PC-9 (cell line): Measurements from ENCODE around the gene GALNT13.

ENCODE experiments used
- CTCF ChIP-seq: fragments of 200-600 bp; sonication (generic); conservative IDR thresholded peaks from 2 replicates; pipeline ENCODE4 v1.6.1; 2017; ENCODE audit warnings: mixed run types, antibody characterized with exemption, mild to moderate bottlenecking, moderate library complexity
- EZH2 ChIP-seq: fragments of 200-600 bp; sonication (generic); IDR thresholded peaks from 2 replicates; pipeline ENCODE4 v1.8.0; 2017; ENCODE audit warnings: antibody characterized with exemption, low read depth

GRCh38 chr2:154240316-154240715 lies 368.6 kb downstream of the GALNT13 start:
- TF ChIP-seq CTCF (no peak), EZH2 (no peak)
